Esophagus squamous epithelium (tissue), 4 donors: Measurements from ENCODE around the gene ACAN.
A peak's percentile ranks its signal among the peaks of the same experiment; 100 is the strongest.

Source experiments
- POLR2A ChIP-seq, 4 donors: fragments of 450-650 bp; IDR thresholded peaks; one replicate each; pipeline ENCODE4 v1.6.1; 2017; ENCODE audit warnings: antibody characterized with exemption in 4 of 4, mild to moderate bottlenecking in 4 of 4, moderate library complexity in 3 of 4
- TF ChIP-seq, protein P1 (sequence below), 6 experiments: fragments of 450-650 bp in 4 of 6; fragments of 200-600 bp in 2 of 6; sonication (generic) in 2 of 6; IDR thresholded peaks; one replicate each; pipeline ENCODE4 v1.5.1; 2016 to 2019; ENCODE audit warnings: antibody characterized with exemption in 6 of 6, mild to moderate bottlenecking in 4 of 6, moderate library complexity in 4 of 6

DNA sequence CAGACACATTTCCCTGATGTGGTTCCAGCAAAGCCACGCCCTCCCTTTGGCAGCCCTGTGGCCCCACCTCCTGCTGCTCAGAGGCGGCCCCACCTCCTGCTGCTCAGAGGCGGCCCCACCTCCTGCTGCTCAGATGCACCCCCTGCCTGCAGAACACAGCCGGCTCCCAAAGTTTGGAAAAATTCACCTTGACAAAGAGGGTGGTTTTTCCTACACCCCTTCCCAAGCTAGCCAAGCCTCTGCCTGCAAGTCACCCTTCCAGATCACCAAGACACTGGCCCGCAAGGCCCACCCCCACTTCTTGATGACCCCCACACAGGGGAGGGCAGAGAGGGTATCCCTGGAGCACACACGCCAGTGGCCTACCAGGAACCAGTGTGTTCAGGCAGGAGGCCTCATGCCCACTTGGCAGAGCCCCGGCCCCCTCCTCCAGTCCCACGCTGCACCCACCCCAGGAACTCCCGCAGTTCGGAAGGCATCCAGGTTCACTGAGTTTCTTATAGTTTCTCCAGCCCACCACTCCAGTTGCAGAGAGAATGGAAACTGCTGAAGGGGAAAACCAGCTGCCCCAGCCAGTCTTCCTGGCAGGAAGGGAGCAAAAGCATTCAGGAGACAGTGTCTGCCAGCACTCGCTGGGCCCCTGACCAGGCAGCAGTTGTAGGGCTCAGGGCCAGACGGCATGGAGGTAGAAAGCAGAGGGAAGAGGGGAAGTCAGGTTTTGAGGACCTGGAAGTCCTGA is 94.4 kb downstream of the ACAN start:
- TF ChIP-seq POLR2A (IDR thresholded peaks at IDR 0.05) = no peak
- TF ChIP-seq, protein P1, sequence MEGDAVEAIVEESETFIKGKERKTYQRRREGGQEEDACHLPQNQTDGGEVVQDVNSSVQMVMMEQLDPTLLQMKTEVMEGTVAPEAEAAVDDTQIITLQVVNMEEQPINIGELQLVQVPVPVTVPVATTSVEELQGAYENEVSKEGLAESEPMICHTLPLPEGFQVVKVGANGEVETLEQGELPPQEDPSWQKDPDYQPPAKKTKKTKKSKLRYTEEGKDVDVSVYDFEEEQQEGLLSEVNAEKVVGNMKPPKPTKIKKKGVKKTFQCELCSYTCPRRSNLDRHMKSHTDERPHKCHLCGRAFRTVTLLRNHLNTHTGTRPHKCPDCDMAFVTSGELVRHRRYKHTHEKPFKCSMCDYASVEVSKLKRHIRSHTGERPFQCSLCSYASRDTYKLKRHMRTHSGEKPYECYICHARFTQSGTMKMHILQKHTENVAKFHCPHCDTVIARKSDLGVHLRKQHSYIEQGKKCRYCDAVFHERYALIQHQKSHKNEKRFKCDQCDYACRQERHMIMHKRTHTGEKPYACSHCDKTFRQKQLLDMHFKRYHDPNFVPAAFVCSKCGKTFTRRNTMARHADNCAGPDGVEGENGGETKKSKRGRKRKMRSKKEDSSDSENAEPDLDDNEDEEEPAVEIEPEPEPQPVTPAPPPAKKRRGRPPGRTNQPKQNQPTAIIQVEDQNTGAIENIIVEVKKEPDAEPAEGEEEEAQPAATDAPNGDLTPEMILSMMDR (IDR thresholded peaks at IDR 0.05) = peak; percentile 43 to 79 (median 68)
